ENCODE data around the gene CNIH4. TPM values are rescaled to one million over a fixed set of nuclear protein-coding genes. Genes with fewer than 3 reads are reported as not detected.

CNIH4 gene
- total RNA-seq, 2 experiments from 2014 or later: 42.3 to 43.1 TPM

DNA sequence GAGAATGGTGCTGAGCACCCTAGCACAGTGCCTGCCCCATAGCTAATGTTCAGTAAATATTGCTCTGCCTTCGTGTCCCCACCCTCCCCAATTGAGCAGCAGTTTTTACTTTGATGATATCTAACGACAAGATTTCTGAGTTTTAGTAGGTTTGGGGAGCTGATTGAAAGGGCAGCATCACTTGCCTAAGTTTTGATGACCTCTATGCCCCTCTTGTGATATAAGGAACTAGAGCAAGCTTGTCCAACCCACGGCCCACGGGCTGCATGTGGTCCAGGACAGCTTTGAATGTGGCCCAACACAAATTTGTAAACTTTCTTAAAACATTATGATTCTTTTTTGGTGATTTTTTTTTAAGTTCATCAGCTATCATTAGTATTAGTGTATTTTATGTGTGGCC lies 1.6 kb downstream of the CNIH4 start:
- no peak overlapping the region for H3K27ac Mint-ChIP-seq
- POLR2A ChIA-PET: interaction anchor here (0.6 to 3.1 kb wide), 6 partner anchors 18 to 1721 kb away, joined by 3 to 28 read pairs (median 7); partner anchors contain the start of gene WDR26
- ATAC-seq (ENCODE audit: low read depth) (no peak), DNase-seq (no peak)
- H3K4me1 Mint-ChIP-seq: peaks cover 38% of the 10 kb centered on the region
- no peaks in the 10 kb centered on the region for H3K9me3 Mint-ChIP-seq
- H3K4me3 Mint-ChIP-seq: peak overlapping the region; percentile 88
- H3K27me3 Mint-ChIP-seq: no peaks in the 10 kb centered on the region
- H3K36me3 Mint-ChIP-seq: peaks cover 24% of the 10 kb centered on the region

DNA sequence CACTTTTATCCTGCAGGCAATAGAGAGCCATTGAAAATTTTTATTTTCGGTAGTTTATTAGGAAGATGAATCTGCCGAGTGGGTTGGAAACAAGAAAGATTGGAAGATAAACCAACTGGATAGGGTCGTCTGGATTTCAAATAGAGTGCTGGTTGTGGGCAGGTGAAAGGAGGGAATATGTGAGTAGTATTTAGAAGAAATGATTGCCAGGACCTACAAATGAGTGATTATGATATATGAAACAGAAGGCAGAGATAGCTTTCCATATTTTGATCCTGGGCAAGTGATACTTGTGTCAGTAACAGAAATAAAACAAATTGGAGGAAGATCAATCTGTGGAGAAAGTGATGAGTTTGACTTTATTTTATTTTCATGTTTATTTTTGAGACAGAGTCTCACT lies 2.5 kb downstream of the CNIH4 start:
- POLR2A ChIA-PET: interaction anchor here (2.6 kb wide), 1 partner anchor 75 kb away, joined by 17 read pairs; the partner anchor contains the start of gene WDR26
- Mint-ChIP-seq H3K4me1 (peaks cover 35% of the 10 kb centered on the region), H3K27ac (no peak overlapping the region), H3K36me3 (peaks cover 31% of the 10 kb centered on the region), H3K9me3 (no peaks in the 10 kb centered on the region), H3K27me3 (no peaks in the 10 kb centered on the region), H3K4me3 (peak overlapping the region; percentile 15)
- DNase-seq (no peak), ATAC-seq (ENCODE audit: low read depth) (no peak)

DNA sequence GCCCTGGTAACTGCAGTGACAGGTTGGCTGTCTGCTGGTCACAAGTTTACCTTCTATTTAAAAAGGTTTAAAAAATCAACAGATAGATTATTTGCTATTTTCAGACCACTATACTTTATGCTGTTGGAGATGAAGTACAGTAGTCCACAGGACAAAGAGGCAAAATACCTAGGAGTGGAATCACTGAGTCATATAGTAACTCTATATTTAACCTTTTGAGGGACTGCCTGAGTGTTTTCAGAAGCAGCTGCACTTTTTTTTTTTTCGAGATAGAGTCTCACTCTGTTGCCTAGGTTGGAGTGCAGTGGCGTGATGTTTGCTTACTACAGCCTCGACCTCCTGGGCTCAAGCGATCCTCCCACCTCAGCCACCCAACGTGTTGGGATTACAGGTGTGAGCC lies 11.7 kb downstream of the CNIH4 start:
- Mint-ChIP-seq H3K27me3 (no peaks in the 10 kb centered on the region), H3K4me3 (no peak overlapping the region), H3K36me3 (peaks cover 65% of the 10 kb centered on the region), H3K27ac (no peak overlapping the region), H3K9me3 (no peaks in the 10 kb centered on the region), H3K4me1 (peaks cover 22% of the 10 kb centered on the region)
- POLR2A ChIA-PET: interaction anchor here (0.6 kb wide), 1 partner anchor 25 kb away, joined by 3 read pairs; no protein-coding TSS in a partner anchor
- DNase-seq: no peak
- ATAC-seq (ENCODE audit: low read depth): no peak

DNA sequence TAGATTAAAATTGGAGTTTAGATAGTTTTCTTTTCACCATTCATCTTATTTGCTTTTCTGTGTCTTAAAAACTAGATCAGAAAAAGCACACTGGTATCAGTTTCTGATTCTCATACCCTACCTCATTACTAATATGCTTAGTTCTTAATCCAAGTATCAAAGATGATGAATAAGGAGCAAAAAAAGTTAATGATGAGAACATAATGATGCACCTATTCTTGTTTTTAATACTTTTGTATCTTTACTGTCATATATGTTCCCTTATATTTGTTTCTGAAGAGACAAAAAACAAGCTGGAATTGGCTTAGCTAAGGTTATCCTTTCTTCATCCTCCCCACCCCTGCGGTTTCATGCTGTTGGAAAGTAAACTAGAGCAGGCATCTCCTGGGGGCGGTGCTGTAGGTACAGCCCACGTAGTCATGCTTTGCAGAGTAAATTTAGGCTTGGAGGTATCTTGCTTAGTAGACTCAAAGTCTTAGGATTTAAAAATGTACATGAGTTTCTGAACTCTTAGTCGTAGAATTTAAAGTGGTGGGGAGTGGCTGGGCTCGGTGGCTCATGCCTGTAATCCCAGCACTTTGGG lies 16.4 kb downstream of the CNIH4 start:
- Mint-ChIP-seq H3K9me3 (no peaks in the 10 kb centered on the region), H3K4me3 (no peak overlapping the region), H3K27ac (no peak overlapping the region), H3K36me3 (peaks cover 74% of the 10 kb centered on the region), H3K27me3 (no peaks in the 10 kb centered on the region), H3K4me1 (peaks cover 50% of the 10 kb centered on the region)
- no peak for ATAC-seq (ENCODE audit: low read depth)
- POLR2A ChIA-PET: interaction anchor here (1.5 kb wide), 1 partner anchor 14 kb away, joined by 6 read pairs; no protein-coding TSS in a partner anchor
- DNase-seq: no peak

DNA sequence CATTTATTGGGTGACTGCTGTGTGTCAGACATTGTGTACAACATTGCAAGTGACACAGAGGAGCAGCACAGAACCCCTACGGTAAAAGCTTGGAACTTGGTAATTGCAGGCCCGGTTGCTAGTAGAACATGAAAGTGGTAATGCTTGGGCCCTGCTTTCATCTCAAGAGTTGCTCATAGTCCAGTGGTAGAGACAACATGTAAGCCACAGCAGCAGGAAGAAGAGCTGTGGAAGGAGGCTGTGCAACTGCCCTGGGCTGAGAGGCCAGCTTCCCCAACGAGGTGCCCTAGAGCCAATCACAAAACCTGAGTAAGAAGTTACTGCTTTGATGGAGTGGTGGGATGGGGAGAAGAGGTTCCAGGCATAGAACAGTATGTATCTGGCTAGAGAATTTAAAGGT lies 18.4 kb downstream of the CNIH4 start:
- DNase-seq (no peak), ATAC-seq (ENCODE audit: low read depth) (peak; percentile 44)
- Mint-ChIP-seq H3K27me3 (no peaks in the 10 kb centered on the region), H3K9me3 (no peaks in the 10 kb centered on the region), H3K36me3 (peaks cover 70% of the 10 kb centered on the region), H3K27ac (peak overlapping the region; percentile 61), H3K4me1 (peaks cover 66% of the 10 kb centered on the region), H3K4me3 (peak overlapping the region; percentile 21)
- POLR2A ChIA-PET: interaction anchor here (0.8 to 3.7 kb wide), 2 partner anchors 18 to 20 kb away, joined by 3 to 28 read pairs; partner anchors contain the start of gene CNIH4

DNA sequence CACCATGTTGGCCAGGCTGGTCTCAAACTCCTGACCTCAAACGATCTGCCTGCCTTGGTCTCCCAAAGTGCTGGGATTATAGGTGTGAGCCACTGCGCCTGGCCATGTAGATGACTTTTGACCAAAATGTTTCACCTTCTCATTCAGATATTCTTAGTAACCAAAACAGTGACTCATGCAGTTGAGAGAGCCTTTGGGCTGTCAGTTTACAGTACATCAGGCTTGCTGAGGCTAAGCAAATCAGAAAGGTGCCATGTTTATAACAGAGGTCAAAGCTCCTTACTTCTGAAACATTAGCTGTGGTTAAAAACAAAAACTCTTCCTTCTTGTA lies 21.0 kb downstream of the CNIH4 start:
- Mint-ChIP-seq H3K27me3 (no peaks in the 10 kb centered on the region), H3K4me1 (peaks cover 82% of the 10 kb centered on the region), H3K4me3 (peak overlapping the region; percentile 43), H3K9me3 (no peaks in the 10 kb centered on the region), H3K36me3 (peaks cover 61% of the 10 kb centered on the region), H3K27ac (peak overlapping the region; percentile 90)
- POLR2A ChIA-PET: interaction anchor here (0.8 to 3.7 kb wide), 6 partner anchors 14 to 195 kb away, joined by 3 to 28 read pairs (median 4); partner anchors contain the start of genes CNIH4 and DEGS1
- ATAC-seq (ENCODE audit: low read depth) (peak; percentile 53), DNase-seq (no peak)

DNA sequence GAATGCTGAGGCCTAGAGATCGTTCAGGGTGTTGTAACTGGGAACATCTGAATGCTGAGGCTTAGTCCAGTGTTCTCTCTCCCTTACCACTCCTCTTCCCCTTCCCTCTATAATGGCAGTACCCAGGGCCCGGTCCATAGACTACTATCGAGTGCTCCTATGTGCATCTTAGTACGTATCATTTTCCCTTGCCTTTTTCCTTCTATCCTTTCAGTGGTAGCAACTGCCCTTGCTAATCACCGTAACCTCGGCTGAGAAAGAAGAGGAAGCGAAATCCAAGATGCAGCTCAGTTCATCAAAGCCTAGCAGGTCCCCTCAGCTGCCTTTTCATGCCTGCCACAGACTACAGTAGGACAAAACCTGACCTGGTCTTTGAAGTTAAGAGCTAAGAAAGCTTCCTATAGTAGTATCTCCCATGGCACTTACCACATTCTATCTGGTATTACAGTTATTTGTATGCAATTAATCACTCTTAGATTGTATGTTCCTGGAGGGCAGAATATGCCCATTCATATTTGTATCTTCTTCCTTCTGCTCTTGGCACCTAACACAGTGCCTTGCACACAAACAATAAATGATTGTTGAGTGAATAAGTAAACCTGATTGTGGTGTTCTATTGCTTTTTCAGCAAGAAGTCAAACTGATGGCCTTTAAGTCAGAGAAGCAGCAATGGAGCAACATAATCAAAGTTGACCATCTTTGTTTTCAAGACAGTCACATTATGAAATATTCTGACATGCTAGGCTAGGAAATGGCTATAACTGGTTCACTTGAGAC lies 22.4 kb downstream of the CNIH4 start:
- no peak for ATAC-seq (ENCODE audit: low read depth)
- H3K36me3 Mint-ChIP-seq: peaks cover 52% of the 10 kb centered on the region
- H3K4me3 Mint-ChIP-seq: peak overlapping the region; percentile 57
- POLR2A ChIA-PET: interaction anchor here (1.5 to 2.7 kb wide), 2 partner anchors 12 to 21 kb away, joined by 6 to 11 read pairs; partner anchors contain the start of gene CNIH4
- H3K9me3 Mint-ChIP-seq: no peaks in the 10 kb centered on the region
- H3K27ac Mint-ChIP-seq: peak overlapping the region; percentile 74
- DNase-seq: no peak
- no peaks in the 10 kb centered on the region for H3K27me3 Mint-ChIP-seq
- H3K4me1 Mint-ChIP-seq: peaks cover 81% of the 10 kb centered on the region

DNA sequence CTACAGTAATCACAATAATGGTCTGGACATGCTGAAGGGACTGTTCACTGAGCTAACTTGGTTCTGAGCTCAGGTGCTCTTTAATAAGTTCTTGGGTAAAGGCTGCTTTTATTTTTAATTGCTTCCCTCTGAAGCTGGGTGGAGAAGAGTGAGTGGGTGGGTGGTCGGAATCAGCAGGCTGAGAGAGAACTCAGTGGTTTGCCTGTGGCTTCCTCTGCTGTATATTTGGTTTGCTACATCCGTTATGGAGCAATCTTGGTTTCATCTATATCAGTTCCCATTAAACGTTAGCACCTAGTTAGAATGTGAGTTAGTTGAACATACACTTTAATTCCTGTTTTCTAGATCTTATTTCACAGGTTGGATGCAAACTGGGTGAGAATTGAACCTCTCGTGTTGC lies 23.3 kb downstream of the CNIH4 start:
- DNase-seq (no peak), ATAC-seq (ENCODE audit: low read depth) (peak; percentile 68)
- no peaks in the 10 kb centered on the region for H3K27me3 Mint-ChIP-seq
- POLR2A ChIA-PET: interaction anchor here (0.5 to 2.7 kb wide), 5 partner anchors 13 to 104 kb away, joined by 3 to 11 read pairs (median 3); partner anchors contain the start of genes CNIH4 and WDR26
- H3K4me3 Mint-ChIP-seq: peak overlapping the region; percentile 57
- H3K27ac Mint-ChIP-seq: peak overlapping the region; percentile 76
- H3K9me3 Mint-ChIP-seq: no peaks in the 10 kb centered on the region
- peaks cover 47% of the 10 kb centered on the region for H3K36me3 Mint-ChIP-seq
- peaks cover 72% of the 10 kb centered on the region for H3K4me1 Mint-ChIP-seq

DNA sequence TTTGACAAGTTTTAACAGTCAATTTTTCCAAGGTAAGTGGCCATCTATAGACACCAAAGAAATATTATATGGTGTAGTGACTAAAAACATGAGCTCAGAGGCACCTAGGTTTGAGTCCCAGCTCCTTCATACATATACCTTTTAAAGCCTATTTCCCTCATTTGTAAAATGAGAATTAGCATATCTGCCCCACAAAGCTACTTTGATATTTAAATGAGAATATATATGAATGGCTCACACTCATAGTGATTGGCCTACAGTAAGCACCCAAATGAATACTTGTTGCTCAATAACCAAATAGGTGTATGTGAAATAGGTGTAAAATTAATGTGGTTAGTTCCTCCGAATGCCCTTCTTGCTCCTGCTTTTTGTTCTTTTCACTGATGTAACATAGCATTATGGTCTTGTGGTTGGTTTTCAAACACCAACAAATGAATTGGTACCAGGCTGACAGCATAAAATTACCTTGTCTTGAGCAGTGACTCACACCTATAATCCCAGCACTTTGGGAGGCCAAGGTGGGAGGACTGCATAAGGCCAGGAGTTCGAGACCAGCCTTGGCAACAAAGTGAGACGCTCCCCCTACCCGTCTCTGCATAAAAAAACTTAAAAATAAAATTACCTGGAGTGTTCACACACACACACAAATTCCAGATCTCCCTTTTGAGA lies 25.3 kb downstream of the CNIH4 start:
- DNase-seq (no peak), ATAC-seq (ENCODE audit: low read depth) (peak; percentile 35)
- H3K27me3 Mint-ChIP-seq: no peaks in the 10 kb centered on the region
- peak overlapping the region; percentile 33 for H3K4me3 Mint-ChIP-seq
- H3K9me3 Mint-ChIP-seq: no peaks in the 10 kb centered on the region
- H3K4me1 Mint-ChIP-seq: peaks cover 61% of the 10 kb centered on the region
- H3K27ac Mint-ChIP-seq: peak overlapping the region; percentile 77
- POLR2A ChIA-PET: interaction anchor here (2.5 kb wide), 1 partner anchor 53 kb away, joined by 7 read pairs; the partner anchor contains the start of gene WDR26
- peaks cover 41% of the 10 kb centered on the region for H3K36me3 Mint-ChIP-seq

DNA sequence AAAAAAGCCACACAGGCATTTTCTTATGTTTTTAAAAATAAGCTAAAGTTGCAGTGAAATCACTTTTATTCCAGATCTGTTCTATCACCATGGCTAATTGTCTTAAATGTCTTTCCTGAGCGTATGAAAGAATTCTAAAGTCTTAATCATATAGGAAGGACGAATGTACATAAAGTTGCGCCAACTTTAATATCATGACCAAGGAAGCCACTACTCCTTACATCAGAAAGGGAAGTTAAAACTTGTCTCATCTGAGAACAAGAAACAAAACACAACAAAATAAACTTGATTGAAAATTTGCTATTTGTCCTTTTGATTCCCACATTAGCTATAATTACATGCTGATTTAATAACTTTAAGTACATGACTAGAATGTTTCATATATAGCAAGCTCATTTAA lies 26.5 kb downstream of the CNIH4 start:
- Mint-ChIP-seq H3K4me1 (peaks cover 59% of the 10 kb centered on the region), H3K27me3 (no peaks in the 10 kb centered on the region), H3K27ac (no peak overlapping the region), H3K4me3 (no peak overlapping the region), H3K36me3 (peaks cover 38% of the 10 kb centered on the region), H3K9me3 (no peaks in the 10 kb centered on the region)
- ATAC-seq (ENCODE audit: low read depth): no peak
- POLR2A ChIA-PET: interaction anchor here (2.5 kb wide), 1 partner anchor 51 kb away, joined by 7 read pairs; the partner anchor contains the start of gene WDR26
- DNase-seq: no peak

DNA sequence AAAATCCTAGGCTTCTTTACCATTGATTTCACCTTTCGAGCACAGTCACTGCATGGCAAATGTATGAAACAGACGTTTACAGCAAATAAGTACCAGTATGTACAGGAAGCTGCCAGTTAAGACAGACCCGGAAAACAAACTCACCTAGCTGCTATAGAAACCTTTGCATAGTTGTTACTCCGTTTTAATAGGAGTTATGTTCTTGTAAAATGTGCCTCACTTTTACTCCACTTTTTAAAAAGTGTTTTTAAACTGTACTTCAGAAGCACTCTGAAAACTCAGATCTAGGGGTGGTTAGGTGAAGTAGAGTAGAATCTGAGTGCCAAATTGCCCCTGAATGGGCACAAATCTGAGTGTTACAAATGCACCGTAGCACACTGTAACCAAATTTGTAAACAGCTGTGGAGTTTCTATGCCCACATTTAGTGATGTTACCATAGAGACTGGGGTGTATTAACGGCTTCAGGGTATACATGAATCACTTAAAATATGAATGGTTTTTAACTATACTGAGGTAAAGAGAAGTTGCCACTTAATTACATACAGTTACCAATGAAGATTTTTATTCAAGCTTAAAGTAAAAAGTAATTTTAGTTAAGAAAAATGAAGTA lies 30.7 kb downstream of the CNIH4 start:
- DNase-seq (no peak), ATAC-seq (ENCODE audit: low read depth) (peak; percentile 69)
- Mint-ChIP-seq H3K9me3 (no peaks in the 10 kb centered on the region), H3K27ac (peak overlapping the region; percentile 60), H3K27me3 (no peaks in the 10 kb centered on the region), H3K4me1 (peaks cover 25% of the 10 kb centered on the region), H3K36me3 (peaks cover 54% of the 10 kb centered on the region), H3K4me3 (peak overlapping the region; percentile 16)
- POLR2A ChIA-PET: interaction anchor here (0.7 to 1.5 kb wide), 3 partner anchors 15 to 57 kb away, joined by 3 to 6 read pairs (median 3); partner anchors contain the start of gene NVL

DNA sequence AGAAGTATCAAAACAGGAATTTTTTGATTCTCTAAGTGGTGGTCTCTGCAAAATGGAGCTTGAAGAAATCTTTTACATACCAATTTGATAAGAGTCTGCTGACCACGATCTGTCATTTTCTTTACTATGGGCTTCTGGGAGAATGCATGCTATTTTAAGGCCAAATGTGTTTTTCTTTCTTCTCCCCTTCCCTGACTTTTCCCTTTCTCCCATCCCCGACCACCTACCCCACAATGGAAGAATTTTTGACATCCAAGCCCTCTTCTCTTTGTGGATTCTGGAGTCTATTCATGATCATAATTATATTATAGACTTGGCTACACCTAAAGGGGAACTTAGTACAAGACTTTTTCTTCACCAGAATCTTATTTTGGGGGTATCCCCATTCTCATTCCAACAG lies 31.3 kb downstream of the CNIH4 start:
- DNase-seq: no peak
- Mint-ChIP-seq H3K4me1 (peaks cover 26% of the 10 kb centered on the region), H3K4me3 (no peak overlapping the region), H3K36me3 (peaks cover 56% of the 10 kb centered on the region), H3K9me3 (no peaks in the 10 kb centered on the region), H3K27me3 (no peaks in the 10 kb centered on the region), H3K27ac (peak overlapping the region; percentile 56)
- ATAC-seq (ENCODE audit: low read depth): no peak
- POLR2A ChIA-PET: interaction anchor here (1.5 kb wide), 1 partner anchor 16 kb away, joined by 6 read pairs; no protein-coding TSS in a partner anchor

DNA sequence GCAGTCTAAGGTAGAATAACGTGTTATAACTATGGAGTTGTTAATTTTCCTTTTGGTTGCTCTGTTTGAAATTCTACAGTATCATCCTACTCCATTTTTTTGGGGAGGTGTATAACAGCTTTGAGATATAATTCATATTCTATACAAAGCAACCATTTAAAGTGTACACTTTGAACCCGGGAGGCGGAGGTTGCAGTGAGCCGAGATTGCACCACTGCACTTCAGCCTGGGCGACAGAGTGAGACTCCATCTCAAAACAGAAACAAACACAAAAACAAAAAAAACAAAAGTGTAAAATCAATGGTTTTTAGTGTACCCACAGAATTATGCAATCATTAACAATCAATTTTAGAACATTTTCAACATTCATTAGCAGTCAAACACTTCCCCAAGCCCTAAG lies 33.8 kb downstream of the CNIH4 start:
- no peak for DNase-seq
- POLR2A ChIA-PET: no interaction called here
- Mint-ChIP-seq H3K4me3 (no peak overlapping the region), H3K27ac (no peak overlapping the region), H3K9me3 (no peaks in the 10 kb centered on the region), H3K27me3 (no peaks in the 10 kb centered on the region), H3K4me1 (peaks cover 32% of the 10 kb centered on the region), H3K36me3 (peaks cover 60% of the 10 kb centered on the region)
- no peak for ATAC-seq (ENCODE audit: low read depth)

All from activated naive CD8-positive, alpha-beta T cell treated with anti-CD3 and anti-CD28 coated beads, Interleukin-2, amount 10 ng/mL, durations not matched to agents 7 days and 5 days (primary cell).